CD4-positive, alpha-beta T cell (primary cell): ENCODE data around the gene FABP2. TPM values are rescaled to one million over a fixed set of nuclear protein-coding genes. Genes with fewer than 3 reads are reported as not detected.
"Not testable (repeated sequence)": the region's sequence is repeated elsewhere in the genome, so short reads cannot be mapped to it uniquely, and the experiment has no call there.

Source experiments
- ATAC-seq: fragments of 200-7000 bp; cut with Tn5 transposase; one replicate; pipeline ENCODE4 v1.10.0; 2022; ENCODE audit warnings: mild to moderate bottlenecking; ENCODE audit not compliant: poor library complexity
- CTCF ChIA-PET: fragments of 350-600 bp; sonication (Branson Sonifier 250); formaldehyde crosslinking; loops from one replicate; lab custom pipeline; 2021; ENCODE audit warnings: antibody characterized with exemption, inconsistent platforms; lab: Charles Lee
- POLR2A ChIA-PET: fragments of 350-600 bp; sonication (Branson Sonifier 250); formaldehyde crosslinking; loops from one replicate; lab custom pipeline; 2021; ENCODE audit warnings: antibody characterized with exemption, inconsistent platforms; lab: Charles Lee
- DNase-seq, 14 experiments: peaks; one replicate each; pipeline ENCODE4 v3.0.0-alpha.2; 2013 to 2020; ENCODE audit warnings: mixed read lengths in 2 of 14
- H3K27ac ChIP-seq, 2 donors: one replicate each; pipeline versions ENCODE4 v1.5.1 to v1.7.0; 2013; ENCODE audit warnings: low read length in 2 of 2, low read depth in 1 of 2, mild to moderate bottlenecking in 1 of 2
- H3K27me3 ChIP-seq, 2 experiments: 1 replicate in 1 of 2; 2 replicates in 1 of 2; pipeline versions ENCODE4 v1.6.1 to v1.7.0; 2013; ENCODE audit warnings: low read length in 2 of 2, control low read depth in 1 of 2, mild to moderate bottlenecking in 1 of 2, moderate library complexity in 1 of 2; ENCODE audit not compliant: insufficient read depth in 2 of 2, control insufficient read depth in 1 of 2
- H3K36me3 ChIP-seq: one replicate; pipeline ENCODE4 v1.6.1; 2013; ENCODE audit warnings: low read length, control low read depth; ENCODE audit not compliant: insufficient read depth
- H3K4me1 ChIP-seq: one replicate; pipeline ENCODE4 v1.6.1; 2013; ENCODE audit warnings: low read length, control low read depth; ENCODE audit not compliant: insufficient read depth
- H3K4me3 ChIP-seq: one replicate; pipeline ENCODE4 v1.5.1; 2013; ENCODE audit warnings: mild to moderate bottlenecking, low read length, moderate library complexity
- H3K9me3 ChIP-seq, 2 experiments: 1 replicate in 1 of 2; 2 replicates in 1 of 2; pipeline versions ENCODE4 v1.6.1 to v1.7.0; 2013; ENCODE audit warnings: low read length in 2 of 2, mild to moderate bottlenecking in 2 of 2, control low read depth in 1 of 2, moderate library complexity in 1 of 2; ENCODE audit not compliant: control insufficient read depth in 1 of 2, insufficient read depth in 1 of 2
- H3K27ac Mint-ChIP-seq: one replicate; pipeline ENCODE4 v1.8.0; 2020; ENCODE audit warnings: mixed read lengths
- H3K27me3 Mint-ChIP-seq: one replicate; pipeline ENCODE4 v1.8.0; 2021; ENCODE audit warnings: mixed read lengths
- H3K36me3 Mint-ChIP-seq: one replicate; pipeline ENCODE4 v1.8.0; 2021; ENCODE audit warnings: low read depth, mixed read lengths
- H3K4me1 Mint-ChIP-seq: one replicate; pipeline ENCODE4 v1.8.0; 2021; ENCODE audit warnings: low read depth, mixed read lengths
- H3K4me3 Mint-ChIP-seq: one replicate; pipeline ENCODE4 v1.8.0; 2020; ENCODE audit warnings: mild to moderate bottlenecking, mixed read lengths
- H3K9me3 Mint-ChIP-seq: one replicate; pipeline ENCODE4 v1.8.0; 2020; ENCODE audit warnings: mixed read lengths
- intact Hi-C, 2 experiments: fragments of 100-400 bp; cut with DNase I in 1 of 2; cut with micrococcal nuclease in 1 of 2; formaldehyde crosslinking; loops; one replicate each; pipeline versions ENCODE4 v1.15.1 to v1.9.0; 2023 to 2025; cut with DNase I, micrococcal nuclease
- total RNA-seq, 174 experiments: library from RNA in 2 of 174; stranded (reverse) in 2 of 174; gene quantifications; one replicate each; pipeline ENCODE4 v1.2.3 and lab custom pipeline; 2021 to 2026
- TF ChIP-seq, protein P1 (sequence below): fragments of 200-600 bp; IDR thresholded peaks from one replicate; pipeline ENCODE4 v1.8.0; 2022; ENCODE audit warnings: antibody characterized with exemption, mild to moderate bottlenecking

Gene FABP2
- total RNA-seq, 2 experiments from 2014 or later = not detected

- peaks cover 6% of the 10 kb centered on the region for H3K36me3 Mint-ChIP-seq
- peaks cover 30% of the 10 kb centered on the region for H3K4me1 Mint-ChIP-seq
- DNase-seq = peak in 10 of 14 experiments; percentile 3 to 74 (median 17)
- no peaks in the 10 kb centered on the region for H3K9me3 ChIP-seq
- H3K4me3 ChIP-seq = no peak overlapping the region
- H3K27ac ChIP-seq = no peak overlapping the region
- H3K27me3 Mint-ChIP-seq = no peaks in the 10 kb centered on the region
- H3K9me3 Mint-ChIP-seq = no peaks in the 10 kb centered on the region
- peak; percentile 55 for ATAC-seq
- no peaks in the 10 kb centered on the region for H3K4me1 ChIP-seq
- H3K27ac Mint-ChIP-seq = no peak overlapping the region
- intact Hi-C loops = loop anchor here (1.0 to 10.0 kb wide), 4 partner anchors 72 to 304 kb away; partner anchors contain the start of gene USP53 (in 2 of the 2)
- POLR2A ChIA-PET = no interaction called here
- TF ChIP-seq, protein P1, sequence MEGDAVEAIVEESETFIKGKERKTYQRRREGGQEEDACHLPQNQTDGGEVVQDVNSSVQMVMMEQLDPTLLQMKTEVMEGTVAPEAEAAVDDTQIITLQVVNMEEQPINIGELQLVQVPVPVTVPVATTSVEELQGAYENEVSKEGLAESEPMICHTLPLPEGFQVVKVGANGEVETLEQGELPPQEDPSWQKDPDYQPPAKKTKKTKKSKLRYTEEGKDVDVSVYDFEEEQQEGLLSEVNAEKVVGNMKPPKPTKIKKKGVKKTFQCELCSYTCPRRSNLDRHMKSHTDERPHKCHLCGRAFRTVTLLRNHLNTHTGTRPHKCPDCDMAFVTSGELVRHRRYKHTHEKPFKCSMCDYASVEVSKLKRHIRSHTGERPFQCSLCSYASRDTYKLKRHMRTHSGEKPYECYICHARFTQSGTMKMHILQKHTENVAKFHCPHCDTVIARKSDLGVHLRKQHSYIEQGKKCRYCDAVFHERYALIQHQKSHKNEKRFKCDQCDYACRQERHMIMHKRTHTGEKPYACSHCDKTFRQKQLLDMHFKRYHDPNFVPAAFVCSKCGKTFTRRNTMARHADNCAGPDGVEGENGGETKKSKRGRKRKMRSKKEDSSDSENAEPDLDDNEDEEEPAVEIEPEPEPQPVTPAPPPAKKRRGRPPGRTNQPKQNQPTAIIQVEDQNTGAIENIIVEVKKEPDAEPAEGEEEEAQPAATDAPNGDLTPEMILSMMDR = peak; percentile 76
- peaks cover 2% of the 10 kb centered on the region for H3K36me3 ChIP-seq
- no peaks in the 10 kb centered on the region for H3K27me3 ChIP-seq
- CTCF ChIA-PET = no interaction called here
- H3K4me3 Mint-ChIP-seq = no peak overlapping the region
These were observed 35.4 kb downstream of the FABP2 start for GRCh38 chr4:119286377-119287002.

GRCh38 chr4:119284876-119285780 is 36.8 kb downstream of the FABP2 start:
- peak overlapping the region; percentile 45 for H3K4me3 Mint-ChIP-seq
- Histone ChIP-seq H3K27ac (no peak overlapping the region), H3K9me3 (no peaks in the 10 kb centered on the region), H3K4me1 (no peaks in the 10 kb centered on the region), H3K36me3 (no peaks in the 10 kb centered on the region), H3K4me3 (no peak overlapping the region), H3K27me3 (no peaks in the 10 kb centered on the region)
- ATAC-seq = peak; percentile 59
- ChIA-PET CTCF (no interaction called here), POLR2A (no interaction called here)
- no peaks in the 10 kb centered on the region for H3K9me3 Mint-ChIP-seq
- intact Hi-C loops = loop anchor here (2.0 to 10.0 kb wide), 5 partner anchors 70 to 512 kb away; partner anchors contain the start of gene USP53 (in 2 of the 2)
- H3K27me3 Mint-ChIP-seq = no peaks in the 10 kb centered on the region
- peak in 2 of 14 experiments; percentile 9 to 40 for DNase-seq
- H3K4me1 Mint-ChIP-seq = peaks cover 43% of the 10 kb centered on the region
- TF ChIP-seq, protein P1 = no peak
- peaks cover 15% of the 10 kb centered on the region for H3K36me3 Mint-ChIP-seq
- peak overlapping the region; percentile 1 for H3K27ac Mint-ChIP-seq

- peak overlapping the region; percentile 28 for H3K27ac Mint-ChIP-seq
- peak in 1 of 14 experiments; percentile 2 for DNase-seq
- H3K4me3 Mint-ChIP-seq = no peak overlapping the region
- TF ChIP-seq, protein P1 = no peak
- intact Hi-C loops = loop anchor here in 1 of 2 experiments (10.0 kb wide), 1 partner anchor 67 kb away; the partner anchor contains the start of gene USP53
- Histone ChIP-seq H3K4me3 (no peak overlapping the region), H3K27me3 (no peaks in the 10 kb centered on the region), H3K9me3 (no peaks in the 10 kb centered on the region), H3K4me1 (no peaks in the 10 kb centered on the region), H3K27ac (no peak overlapping the region), H3K36me3 (no peaks in the 10 kb centered on the region)
- ChIA-PET POLR2A (no interaction called here), CTCF (no interaction called here)
- H3K36me3 Mint-ChIP-seq = peaks cover 19% of the 10 kb centered on the region
- H3K4me1 Mint-ChIP-seq = peaks cover 45% of the 10 kb centered on the region
- no peaks in the 10 kb centered on the region for H3K27me3 Mint-ChIP-seq
- H3K9me3 Mint-ChIP-seq = no peaks in the 10 kb centered on the region
- no peak for ATAC-seq
These were observed 40.5 kb downstream of the FABP2 start for GRCh38 chr4:119281393-119281792.

DNA sequence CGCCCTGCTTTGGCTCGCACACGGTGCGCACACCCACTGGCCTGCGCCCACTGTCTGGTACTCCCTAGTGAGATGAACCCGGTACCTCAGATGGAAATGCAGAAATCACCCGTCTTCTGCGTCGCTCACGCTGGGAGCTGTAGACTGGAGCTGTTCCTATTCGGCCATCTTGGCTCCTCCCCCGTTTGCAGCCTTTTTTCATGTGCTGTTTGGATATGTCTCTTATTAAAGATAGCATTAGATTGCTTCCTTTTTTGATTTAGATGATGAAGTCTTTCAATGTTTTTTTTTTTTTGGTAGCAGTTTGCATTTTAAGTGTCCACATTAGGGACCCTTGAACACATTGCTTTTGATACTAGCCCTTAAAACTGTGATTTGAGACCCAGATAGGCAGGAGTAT is 42.0 kb downstream of the FABP2 start:
- H3K27ac Mint-ChIP-seq = peak overlapping the region; percentile 31
- H3K36me3 ChIP-seq, H3K9me3 Mint-ChIP-seq, H3K4me3 Mint-ChIP-seq, H3K4me1 ChIP-seq, H3K27me3 Mint-ChIP-seq, DNase-seq, ATAC-seq, CTCF ChIA-PET, H3K27ac ChIP-seq, H3K27me3 ChIP-seq, H3K9me3 ChIP-seq, H3K4me3 ChIP-seq: not testable (repeated sequence)
- peaks cover 19% of the 10 kb centered on the region for H3K36me3 Mint-ChIP-seq
- intact Hi-C loops = loop anchor here in 1 of 2 experiments (10.0 kb wide), 1 partner anchor 65 kb away; the partner anchor contains the start of gene USP53
- POLR2A ChIA-PET = interaction anchor here (0.6 to 0.8 kb wide), 2 partner anchors 68 to 312 kb away, joined by 3 read pairs; partner anchors contain the start of gene USP53
- H3K4me1 Mint-ChIP-seq = peaks cover 39% of the 10 kb centered on the region
